ENCODE measurements around the gene ORAI2.
"Not testable (repeated sequence)": the region's sequence is repeated elsewhere in the genome, so short reads cannot be mapped to it uniquely, and the experiment has no call there.

ORAI2 gene

DNA sequence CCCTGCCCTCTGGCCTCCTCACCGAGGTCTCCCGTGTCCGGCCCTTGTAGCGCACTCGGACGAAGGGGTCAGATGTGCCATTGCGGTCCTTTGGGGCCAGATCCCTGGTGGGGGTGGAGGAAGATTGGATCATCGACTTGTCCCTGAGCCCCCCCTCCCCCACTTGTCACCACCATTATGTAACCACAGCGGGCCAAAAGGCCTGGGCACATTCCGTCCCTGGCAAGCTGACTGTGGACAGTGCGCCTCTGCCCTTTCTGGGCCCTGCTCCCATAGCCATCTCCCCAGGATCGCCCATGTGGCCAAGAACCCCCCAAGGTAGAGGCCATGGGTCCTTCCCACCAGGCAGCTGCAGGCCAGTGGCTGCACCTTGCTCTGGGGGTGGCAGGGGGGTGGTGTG is 69.8 kb downstream of the ORAI2 start:
- DNase-seq (ENCODE audit: low spot score): not testable (repeated sequence)

DNA sequence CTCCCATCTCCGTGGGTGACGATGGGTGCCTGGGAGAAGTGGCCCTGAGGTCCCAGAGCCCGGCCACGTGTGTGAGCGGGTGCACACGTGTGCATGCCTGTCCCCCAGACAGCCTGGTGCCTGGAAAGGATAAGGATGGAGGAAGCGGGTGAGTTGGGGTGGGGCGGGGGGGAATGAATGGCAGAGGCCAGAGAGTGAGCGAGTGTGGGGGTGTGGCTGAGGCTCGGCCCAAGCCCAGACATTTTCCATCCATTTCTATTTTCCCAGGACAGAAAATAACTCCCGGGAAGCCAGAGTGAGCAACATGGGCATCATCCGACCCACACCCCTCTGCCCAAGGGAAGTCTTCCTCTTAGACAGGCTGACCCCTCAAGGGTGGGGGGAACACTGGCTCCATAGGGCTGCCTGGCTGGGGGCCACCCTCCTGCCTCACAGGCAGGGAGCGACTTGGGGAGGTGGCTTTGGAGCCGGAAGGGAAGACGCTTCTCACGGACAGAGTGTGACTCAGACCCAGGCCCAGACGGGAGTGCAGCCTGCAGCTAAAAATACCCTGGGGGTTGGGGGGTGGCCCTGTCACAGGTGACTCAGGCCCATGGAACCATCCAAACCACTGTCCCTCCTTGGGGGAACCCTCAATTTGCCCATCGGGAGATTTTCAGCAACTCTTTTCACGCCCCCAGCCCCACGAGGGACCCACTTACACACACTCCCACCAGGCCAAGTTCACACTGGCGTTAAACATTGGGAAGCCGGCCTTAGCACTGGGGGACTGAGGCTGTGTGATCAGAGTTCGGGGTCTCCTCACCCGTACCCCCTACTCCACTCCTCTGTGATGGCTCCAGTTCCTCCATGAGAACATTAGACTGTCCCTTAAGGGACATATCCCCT is 72.2 kb downstream of the ORAI2 start:
- not testable (repeated sequence) for DNase-seq (ENCODE audit: low spot score)
